Glomerular endothelial cell (primary cell): ENCODE data around the gene CTIF. TPM values are rescaled to one million over a fixed set of nuclear protein-coding genes. Genes with fewer than 3 reads are reported as not detected.
A peak's percentile ranks its signal among the peaks of the same experiment; 100 is the strongest.

ENCODE experiments used
- DNase-seq: peaks from one replicate; pipeline ENCODE4 v3.0.0-alpha.2; 2011; ENCODE audit warnings: low read depth, low spot score; ENCODE audit errors: extremely low read depth
- total RNA-seq: library from RNA; depleted of rRNA; stranded (reverse); fragments of >200 nt; gene quantifications from 2 replicates; pipeline ENCODE4 v1.2.3, GENCODE V29; 2015

Gene CTIF
- total RNA-seq, 1 donor from 2014 or later = 55.4 TPM

GRCh38 chr18:48902023-48902855, 363.4 kb downstream of the CTIF start:
- peak; percentile 48 for DNase-seq

- no peak for DNase-seq
Observed at GRCh38 chr18:48902856-48903601, 364.2 kb downstream of the CTIF start.

GRCh38 chr18:48904091-48904490, 365.3 kb downstream of the CTIF start:
- DNase-seq = no peak

- DNase-seq = no peak
Observed at GRCh38 chr18:48904847-48905394, 366.1 kb downstream of the CTIF start.

- no peak for DNase-seq
Observed at GRCh38 chr18:48905513-48905912, 366.7 kb downstream of the CTIF start.

GRCh38 chr18:48908916-48909315, 370.1 kb downstream of the CTIF start:
- no peak for DNase-seq

GRCh38 chr18:48909721-48910120, 370.9 kb downstream of the CTIF start:
- DNase-seq = no peak

- no peak for DNase-seq
Observed at GRCh38 chr18:48910972-48911545, 372.2 kb downstream of the CTIF start.

Other genes starting within 250 kb of the CTIF start
- gene ZBTB7C, start 129.6 kb upstream of the CTIF start, total RNA-seq = 0.06 and 0.34 TPM in 2 replicates